HG03439 (cell line): ENCODE measurements around the gene ATP6V1B1.
"Not testable (repeated sequence)": the region's sequence is repeated elsewhere in the genome, so short reads cannot be mapped to it uniquely, and the experiment has no call there.

Experiments used
- ATAC-seq: cut with Tn5 transposase; IDR thresholded peaks from one replicate; pipeline ENCODE4 v1.9.1; 2021; ENCODE audit warnings: mild to moderate bottlenecking, moderate library complexity; ENCODE audit not compliant: unreplicated experiment

Gene ATP6V1B1

DNA sequence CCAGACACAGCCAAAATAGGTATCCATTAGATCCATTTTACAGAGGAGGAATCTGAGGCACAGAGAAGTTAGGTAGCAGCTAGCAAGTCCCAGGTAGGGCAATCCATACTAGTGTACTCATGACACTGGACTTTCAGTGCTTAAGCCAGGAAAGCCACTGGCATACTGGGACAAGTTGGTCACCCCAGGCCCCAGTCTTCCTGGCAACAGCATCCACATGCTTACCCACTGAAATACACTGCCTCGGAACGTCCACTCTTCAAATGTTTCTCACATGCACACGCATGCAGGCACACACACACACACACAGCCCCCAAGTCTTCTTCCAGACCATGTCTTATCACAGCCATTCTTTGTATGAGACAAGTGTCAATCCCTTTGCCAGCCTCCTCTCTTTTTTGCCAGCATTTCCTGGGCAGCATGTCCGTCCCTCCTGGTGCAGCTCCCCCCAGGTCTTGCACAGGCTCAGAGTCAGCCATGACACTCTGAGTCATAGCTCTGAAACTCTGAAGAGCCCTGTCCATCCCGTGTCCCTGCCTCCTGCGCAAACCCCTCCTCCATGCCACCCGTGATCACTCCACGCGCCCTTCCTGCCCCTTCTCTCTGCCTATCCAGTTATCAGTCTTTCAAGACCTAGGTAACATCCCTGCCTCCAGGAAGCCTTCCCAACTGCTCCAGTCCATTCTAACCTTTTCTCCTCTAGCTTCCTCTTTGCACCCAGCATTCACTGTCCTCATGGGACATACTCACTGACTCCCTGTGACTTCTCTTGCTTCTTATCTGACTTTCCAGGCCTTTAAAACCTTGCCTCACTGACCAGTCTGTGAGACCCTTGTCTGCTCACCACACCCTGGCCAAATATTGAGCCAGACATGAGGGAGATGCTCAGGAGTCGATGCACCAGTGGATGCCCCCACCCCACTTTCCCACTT lies 69.8 kb downstream of the ATP6V1B1 start:
- ATAC-seq, result no peak

DNA sequence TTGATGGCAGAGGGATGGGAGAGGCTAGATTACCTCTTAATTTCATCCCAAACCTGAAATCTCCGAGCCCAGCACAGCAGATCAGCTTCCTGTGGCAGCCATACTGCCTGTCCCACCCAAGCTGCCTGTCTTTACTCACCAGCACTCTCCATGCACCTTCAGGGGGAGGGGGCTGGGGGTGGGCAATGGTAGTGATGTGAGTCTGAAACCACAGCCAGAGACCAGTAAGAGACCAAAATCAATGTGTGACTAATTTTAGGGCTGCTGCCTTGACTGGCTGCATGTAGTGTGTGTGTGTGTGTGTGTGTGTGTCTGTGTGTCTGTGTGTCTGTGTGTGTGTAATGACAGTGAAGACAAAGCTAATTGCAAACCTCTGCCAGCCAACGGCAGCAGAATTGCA lies 70.6 kb downstream of the ATP6V1B1 start:
- ATAC-seq, result no peak

DNA sequence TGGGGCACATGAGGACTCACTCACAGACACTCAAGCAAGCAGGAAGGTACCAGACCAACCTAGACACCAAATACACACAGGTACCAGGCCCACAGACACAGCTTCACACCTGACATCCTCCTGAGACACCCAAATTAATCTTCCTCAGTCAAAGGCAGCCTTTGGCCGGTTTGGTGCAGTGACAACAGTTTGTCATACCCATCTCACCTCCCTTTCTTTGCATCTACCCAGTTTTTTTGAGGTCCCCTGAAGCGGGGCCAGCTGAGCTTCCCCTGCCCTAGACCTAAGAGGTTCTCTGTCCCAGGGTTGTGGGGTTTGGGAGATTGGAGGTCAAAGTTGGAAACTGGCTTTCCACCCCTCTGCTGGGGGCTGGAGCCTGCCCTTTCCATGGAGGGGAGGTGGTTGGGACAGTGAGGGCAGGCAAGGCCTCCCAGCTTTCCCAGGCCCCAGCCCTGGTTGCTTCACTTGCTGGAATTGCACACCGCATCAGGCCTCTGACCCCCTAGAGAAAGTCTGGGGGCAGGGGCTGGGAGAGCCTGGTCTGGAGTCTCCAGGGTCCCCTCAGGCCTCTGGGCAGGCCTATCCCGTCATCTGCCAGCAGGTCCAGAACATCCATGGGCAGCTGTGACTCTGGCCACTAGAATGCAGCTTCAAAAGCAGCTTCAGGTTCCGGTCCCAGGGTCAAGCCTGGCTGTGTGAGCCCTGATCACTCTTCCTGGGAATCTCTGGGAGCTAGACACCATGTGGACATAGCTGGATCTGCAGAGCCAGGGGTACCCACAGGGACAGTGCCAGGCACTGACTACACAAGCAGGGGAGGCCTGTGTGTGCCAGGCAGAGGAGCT lies 71.5 kb downstream of the ATP6V1B1 start:
- ATAC-seq, result no peak

DNA sequence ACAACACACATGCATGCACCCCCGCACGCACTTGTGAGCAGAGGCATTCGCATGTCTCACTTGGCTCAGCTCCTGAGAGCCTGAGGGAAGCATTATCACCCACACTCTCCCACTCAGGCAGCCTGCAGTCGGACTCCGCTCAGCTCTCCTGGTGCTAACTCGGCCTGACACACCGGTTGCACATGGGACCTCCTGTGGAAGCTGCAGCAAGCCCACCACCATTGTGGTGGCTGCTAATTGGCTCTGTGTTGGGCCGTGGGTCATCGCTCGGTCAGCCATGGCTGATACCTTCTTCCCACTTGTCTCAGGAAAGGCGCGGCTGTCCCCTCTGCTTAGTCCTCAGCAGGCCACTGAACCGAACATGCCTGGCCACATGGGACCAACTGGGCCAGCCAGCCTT lies 72.6 kb downstream of the ATP6V1B1 start:
- no peak for ATAC-seq

DNA sequence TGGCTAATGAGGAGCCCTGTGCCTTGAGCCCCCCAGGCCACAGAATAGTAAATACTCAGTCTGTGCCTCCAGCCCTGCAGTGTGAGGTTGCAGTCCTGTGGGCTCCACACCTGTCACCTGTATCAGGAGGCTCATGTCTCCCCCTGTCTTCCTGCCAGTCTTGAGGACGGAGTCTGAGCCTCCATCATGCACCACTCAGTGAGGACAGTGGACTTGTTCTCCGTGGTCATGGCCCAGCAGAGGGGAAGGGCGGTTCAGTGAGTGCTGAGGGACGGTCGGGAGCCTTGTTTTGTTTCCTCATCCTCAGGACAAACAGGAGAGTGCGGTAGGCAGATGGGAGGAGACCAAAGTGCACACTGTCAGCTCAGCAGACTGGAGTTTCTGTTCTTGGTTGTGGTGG lies 76.1 kb downstream of the ATP6V1B1 start:
- ATAC-seq, result not testable (repeated sequence)
